H1 (cell line): ENCODE measurements around the gene ACTR2. TPM values are rescaled to one million over a fixed set of nuclear protein-coding genes. Genes with fewer than 3 reads are reported as not detected.

Source experiments
- CTCF ChIA-PET: fragments of 300-600 bp; sonication (Branson Sonifier 250); formaldehyde crosslinking; loops from one replicate; lab custom pipeline; 2021; ENCODE audit not compliant: partially characterized antibody; lab: Charles Lee
- POLR2A ChIA-PET: fragments of 300-600 bp; sonication (Branson Sonifier 250); formaldehyde crosslinking; loops from one replicate; lab custom pipeline; 2021; ENCODE audit warnings: inconsistent platforms; ENCODE audit not compliant: partially characterized antibody; lab: Charles Lee
- DNase-seq, 2 experiments: peaks; one replicate each; pipeline versions ENCODE4 v3.0.0 to v3.0.0-alpha.2; 2010 to 2022; ENCODE audit warnings: low spot score in 2 of 2, low read depth in 1 of 2, mixed read lengths in 1 of 2
- FAIRE-seq: peaks from 2 replicates; lab custom pipeline; 2011; peaks lifted over from hg19 to GRCh38; lab: Jason Lieb, UNC
- H2AFZ ChIP-seq: 2 replicates; pipeline ENCODE4 v1.8.1; 2012; ENCODE audit warnings: low read length, inconsistent platforms
- H2AK5ac ChIP-seq: 2 replicates; pipeline ENCODE4 v1.6.1; 2013; ENCODE audit warnings: low read depth, low read length
- H2BK120ac ChIP-seq: replicated peaks from 2 replicates; pipeline ENCODE3; 2013; ENCODE audit warnings: low read depth, low read length, inconsistent platforms
- H2BK12ac ChIP-seq: 2 replicates; pipeline ENCODE4 v1.6.1; 2013; ENCODE audit warnings: low read depth, low read length
- H2BK15ac ChIP-seq: 2 replicates; pipeline ENCODE4 v1.6.1; 2013; ENCODE audit warnings: low read length
- H2BK20ac ChIP-seq: 2 replicates; pipeline ENCODE4 v1.6.1; 2013; ENCODE audit warnings: low read length
- H2BK5ac ChIP-seq: 2 replicates; pipeline ENCODE4 v1.6.1; 2013; ENCODE audit warnings: low read depth, low read length
- H3K14ac ChIP-seq: 2 replicates; pipeline ENCODE4 v1.6.1; 2013; ENCODE audit warnings: inconsistent platforms; ENCODE audit not compliant: insufficient read length
- H3K18ac ChIP-seq: 2 replicates; pipeline ENCODE4 v1.6.1; 2013; ENCODE audit warnings: low read length; ENCODE audit errors: extremely low read depth
- H3K23ac ChIP-seq: 2 replicates; pipeline ENCODE4 v1.6.1; 2013; ENCODE audit warnings: inconsistent platforms; ENCODE audit not compliant: insufficient read length
- H3K23me2 ChIP-seq: 2 replicates; pipeline ENCODE4 v1.6.1; 2013; ENCODE audit warnings: low read depth, low read length
- H3K27ac ChIP-seq: 2 replicates; pipeline ENCODE4 v1.6.1; 2011; ENCODE audit warnings: low read depth, low read length, inconsistent platforms
- H3K27me3 ChIP-seq, 4 experiments: replicated peaks in 1 of 4; 1 replicate in 1 of 4; 2 replicates in 3 of 4; pipeline versions ENCODE4 v1.6.1 to v1.8.1; 2011 to 2013; ENCODE audit warnings: low read length in 3 of 4, mild to moderate bottlenecking in 3 of 4, inconsistent platforms in 2 of 4, mixed read lengths in 2 of 4, moderate library complexity in 1 of 4; ENCODE audit not compliant: control insufficient read depth in 3 of 4, insufficient read depth in 3 of 4; ENCODE audit errors: extremely low read depth in 1 of 4
- H3K36me3 ChIP-seq, 4 experiments: 2 replicates each; pipeline versions ENCODE4 v1.6.1 to v1.8.1; 2011 to 2013; ENCODE audit warnings: mild to moderate bottlenecking in 4 of 4, low read length in 3 of 4, moderate library complexity in 2 of 4, control low read depth in 1 of 4, inconsistent platforms in 1 of 4; ENCODE audit not compliant: insufficient read depth in 4 of 4, control insufficient read depth in 2 of 4
- H3K4ac ChIP-seq: replicated peaks from 2 replicates; pipeline ENCODE3; 2013; ENCODE audit warnings: low read length, low read depth, mixed read lengths, inconsistent platforms; ENCODE audit not compliant: insufficient read length
- H3K4me1 ChIP-seq, 4 experiments: replicated peaks in 1 of 4; 1 replicate in 1 of 4; 2 replicates in 3 of 4; pipeline versions ENCODE4 v1.6.1 to v1.8.1; 2011 to 2013; ENCODE audit warnings: low read length in 3 of 4, inconsistent platforms in 2 of 4, mixed read lengths in 1 of 4; ENCODE audit not compliant: insufficient read depth in 4 of 4, control insufficient read depth in 3 of 4
- H3K4me2 ChIP-seq, 2 experiments: 2 replicates each; pipeline versions ENCODE4 v1.6.1 to v1.8.1; 2011 to 2013; ENCODE audit warnings: low read depth in 2 of 2, low read length in 2 of 2, control low read depth in 1 of 2, inconsistent platforms in 1 of 2, mild to moderate bottlenecking in 1 of 2; ENCODE audit not compliant: insufficient read depth in 1 of 2
- H3K4me3 ChIP-seq, 4 experiments: fragments of 200-600, 300-600 bp in 1 of 4; sonication (generic), shearing (Covaris generic), sonication (Bioruptor Twin) in 1 of 4; 2 replicates each; pipeline versions ENCODE4 v1.5.1 to v1.8.1; 2011 to 2016; ENCODE audit warnings: low read length in 4 of 4, low read depth in 3 of 4, control low read depth in 2 of 4, inconsistent platforms in 2 of 4, mild to moderate bottlenecking in 2 of 4, mixed read lengths in 1 of 4, moderate library complexity in 1 of 4; ENCODE audit not compliant: insufficient read depth in 2 of 4; ENCODE audit errors: extremely low read depth in 1 of 4
- H3K56ac ChIP-seq: replicated peaks from 2 replicates; pipeline ENCODE3; 2013; ENCODE audit warnings: low read depth, mild to moderate bottlenecking, mixed read lengths, low read length, inconsistent platforms; ENCODE audit not compliant: insufficient read length
- H3K79me1 ChIP-seq: 2 replicates; pipeline ENCODE4 v1.6.1; 2013; ENCODE audit warnings: low read depth, low read length, control low read depth
- H3K79me2 ChIP-seq, 2 experiments: 2 replicates each; pipeline versions ENCODE4 v1.6.1 to v1.8.1; 2012 to 2013; ENCODE audit warnings: low read length in 2 of 2, mild to moderate bottlenecking in 2 of 2, inconsistent platforms in 1 of 2; ENCODE audit not compliant: insufficient read depth in 2 of 2, control insufficient read depth in 1 of 2
- H3K9ac ChIP-seq, 4 experiments: replicated peaks in 1 of 4; 1 replicate in 1 of 4; 2 replicates in 3 of 4; pipeline versions ENCODE4 v1.6.1 to v1.8.1; 2011 to 2013; ENCODE audit warnings: low read depth in 3 of 4, low read length in 3 of 4, control low read depth in 2 of 4, mild to moderate bottlenecking in 2 of 4, moderate library complexity in 2 of 4, inconsistent platforms in 1 of 4; ENCODE audit errors: extremely low read depth in 1 of 4
- H3K9me3 ChIP-seq, 2 experiments: 2 replicates each; pipeline versions ENCODE4 v1.6.1 to v1.8.1; 2012 to 2013; ENCODE audit warnings: mild to moderate bottlenecking in 2 of 2, moderate library complexity in 2 of 2, control low read depth in 1 of 2, inconsistent platforms in 1 of 2, low read depth in 1 of 2, low read length in 1 of 2, mixed read lengths in 1 of 2; ENCODE audit not compliant: insufficient read depth in 2 of 2
- H4K20me1 ChIP-seq, 2 experiments: replicated peaks in 1 of 2; 2 replicates each; pipeline versions ENCODE3 to v1.8.1; 2011 to 2013; ENCODE audit warnings: inconsistent platforms in 2 of 2, low read length in 2 of 2, mild to moderate bottlenecking in 1 of 2; ENCODE audit not compliant: insufficient read depth in 2 of 2, control insufficient read depth in 1 of 2
- H4K5ac ChIP-seq: 2 replicates; pipeline ENCODE4 v1.6.1; 2013; ENCODE audit warnings: low read length, low read depth, mixed read lengths, inconsistent platforms; ENCODE audit not compliant: insufficient read length
- H4K8ac ChIP-seq: 2 replicates; pipeline ENCODE4 v1.8.0; 2013; ENCODE audit warnings: mild to moderate bottlenecking, moderate library complexity, low read length, inconsistent platforms; ENCODE audit not compliant: insufficient read depth; ENCODE audit errors: extremely low read depth
- H4K91ac ChIP-seq: replicated peaks from 2 replicates; pipeline ENCODE3; 2013; ENCODE audit warnings: low read length, mixed read lengths, inconsistent platforms; ENCODE audit not compliant: insufficient read length
- ASH2L ChIP-seq: fragments of 200-600, 300-600 bp; sonication (generic); IDR thresholded peaks from one replicate; pipeline ENCODE4 v1.7.1; 2017; ENCODE audit warnings: low read length
- CBX8 ChIP-seq: fragments of 300-800, 300-1000 bp; sonication (generic); IDR thresholded peaks from 2 replicates; pipeline ENCODE4 v1.7.1; 2016; ENCODE audit warnings: low read depth, low read length, borderline replicate concordance
- EP300 ChIP-seq, 2 experiments: IDR thresholded peaks; 1 replicate in 1 of 2; 2 replicates in 1 of 2; pipeline ENCODE4 v1.6.1; 2011 to 2012; ENCODE audit warnings: low read depth in 2 of 2, low read length in 2 of 2, mild to moderate bottlenecking in 2 of 2, borderline replicate concordance in 1 of 2, inconsistent platforms in 1 of 2, moderate library complexity in 1 of 2
- JUND ChIP-seq: IDR thresholded peaks from 2 replicates; pipeline ENCODE4 v1.6.1; 2011; ENCODE audit warnings: mild to moderate bottlenecking, improper control_type of control experiment, low read length
- RAD21 ChIP-seq, 2 experiments: IDR thresholded peaks in 1 of 2; conservative IDR thresholded peaks in 1 of 2; 2 replicates each; pipeline ENCODE4 v1.6.1; 2011; ENCODE audit warnings: low read depth in 2 of 2, low read length in 2 of 2, improper control_type of control experiment in 1 of 2, inconsistent platforms in 1 of 2, mild to moderate bottlenecking in 1 of 2, moderate library complexity in 1 of 2
- SIRT6 ChIP-seq: IDR thresholded peaks from one replicate; pipeline ENCODE4 v1.7.1; 2012; ENCODE audit warnings: low read length, inconsistent platforms
- SP2 ChIP-seq: IDR thresholded peaks from 2 replicates; pipeline ENCODE4 v1.6.1; 2012; ENCODE audit warnings: mild to moderate bottlenecking, low read length, inconsistent platforms
- SRF ChIP-seq: IDR thresholded peaks from 2 replicates; pipeline ENCODE4 v1.6.1; 2011; ENCODE audit warnings: mild to moderate bottlenecking, low read depth, low read length, moderate library complexity
- WGBS, 2 experiments: shearing (Covaris generic) in 1 of 2; methylation state at CpG; one replicate each; pipeline versions ENCODE4 v1.1.6 to v1.1.7; 2013 to 2015; ENCODE audit warnings: low lambda C conversion rate in 2 of 2, mixed read lengths in 2 of 2, inconsistent platforms in 1 of 2, low coverage in 1 of 2, missing lambda C conversion rate in 1 of 2; ENCODE audit not compliant: insufficient replicate concordance in 2 of 2, insufficient coverage in 1 of 2, insufficient read length in 1 of 2; ENCODE audit errors: extremely low coverage in 1 of 2, missing lambda C conversion rate in 1 of 2; 5-methylcytosine and 5-hydroxymethylcytosine counted together
- polyA plus RNA-seq, 7 experiments: library from polyadenylated mRNA; depleted of rRNA in 3 of 7; stranded (reverse) in 5 of 7; unstranded in 2 of 7; fragments of >200 nt in 5 of 7; fragments of 200-250 nt in 2 of 7; gene quantifications; 1 replicate in 5 of 7; 2 replicates in 1 of 7; 4 replicates in 1 of 7; pipeline versions ENCODE4 v1.2.1 to v1.2.3, GENCODE V29; 2011 to 2013; ENCODE audit warnings: missing spikeins in 2 of 7, mixed read lengths in 2 of 7
- total RNA-seq: library from RNA; stranded (reverse); fragmentation: NEBNext Ultra II Directional; extraction: Animal tissue kit (Norgen Biotek cat#: 25700); gene quantifications from 2 replicates; pipeline ENCODE4 v1.2.1, GENCODE V29; 2021
- TF ChIP-seq, protein P1 (sequence below), 3 experiments: IDR thresholded peaks; 1 replicate in 2 of 3; 2 replicates in 1 of 3; pipeline versions ENCODE4 v1.5.1 to v1.6.1; 2011; ENCODE audit warnings: low read length in 3 of 3, mild to moderate bottlenecking in 3 of 3, inconsistent platforms in 2 of 3, low read depth in 1 of 3, moderate library complexity in 1 of 3; ENCODE audit not compliant: insufficient read depth in 1 of 3; ENCODE audit errors: control extremely low read depth in 1 of 3
- TF ChIP-seq, protein P2 (sequence below): IDR thresholded peaks from 2 replicates; pipeline ENCODE4 v1.6.1; 2012; ENCODE audit warnings: low read length, inconsistent platforms

Gene ACTR2
- total and polyA plus RNA-seq, 2 of the 8 experiments (the other 6 are each of a cell fraction or from before 2014, with no cell fraction given) = 28.3 to 171 TPM

DNA sequence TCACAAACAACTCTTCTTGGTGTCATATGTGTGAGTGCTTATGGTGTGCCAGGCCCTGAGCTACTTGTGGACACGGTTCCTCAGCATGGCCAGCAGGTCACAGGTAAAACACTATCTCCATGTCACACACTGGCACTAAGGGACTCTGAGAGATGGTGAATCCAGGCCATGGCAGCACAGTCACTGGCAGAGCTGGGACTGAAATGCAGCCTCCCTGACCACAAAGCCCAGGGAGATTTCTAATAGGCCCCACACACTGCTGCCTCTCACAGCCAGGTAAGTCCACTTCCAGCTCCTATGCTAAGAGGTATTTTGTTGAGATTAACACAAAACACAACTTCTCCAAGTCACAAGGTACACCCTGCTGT, 92.0 kb downstream of the ACTR2 start:
- Histone ChIP-seq H4K20me1 (peaks cover 0 to 6% of the 10 kb centered on the region in 2 experiments), H3K27me3 (no peaks in the 10 kb centered on the region), H3K36me3 (no peaks in the 10 kb centered on the region), H2BK20ac (no peak overlapping the region), H2BK5ac (no peak overlapping the region), H3K4me3 (no peak overlapping the region), H3K14ac (no peak overlapping the region), H2AFZ (no peak overlapping the region), H3K4me2 (no peak overlapping the region), H3K23me2 (no peaks in the 10 kb centered on the region), H3K4ac (no peak overlapping the region), H3K9me3 (no peaks in the 10 kb centered on the region), H2BK12ac (no peak overlapping the region), H3K27ac (no peak overlapping the region), H3K23ac (no peak overlapping the region), H4K91ac (no peak overlapping the region), H2BK120ac (no peak overlapping the region), H2AK5ac (no peak overlapping the region), H3K18ac (no peak overlapping the region), H3K9ac (no peak overlapping the region), H4K5ac (no peak overlapping the region)
- POLR2A ChIA-PET = no interaction called here
- no peak for FAIRE-seq
- DNase-seq = no peak
- TF ChIP-seq, protein P1, sequence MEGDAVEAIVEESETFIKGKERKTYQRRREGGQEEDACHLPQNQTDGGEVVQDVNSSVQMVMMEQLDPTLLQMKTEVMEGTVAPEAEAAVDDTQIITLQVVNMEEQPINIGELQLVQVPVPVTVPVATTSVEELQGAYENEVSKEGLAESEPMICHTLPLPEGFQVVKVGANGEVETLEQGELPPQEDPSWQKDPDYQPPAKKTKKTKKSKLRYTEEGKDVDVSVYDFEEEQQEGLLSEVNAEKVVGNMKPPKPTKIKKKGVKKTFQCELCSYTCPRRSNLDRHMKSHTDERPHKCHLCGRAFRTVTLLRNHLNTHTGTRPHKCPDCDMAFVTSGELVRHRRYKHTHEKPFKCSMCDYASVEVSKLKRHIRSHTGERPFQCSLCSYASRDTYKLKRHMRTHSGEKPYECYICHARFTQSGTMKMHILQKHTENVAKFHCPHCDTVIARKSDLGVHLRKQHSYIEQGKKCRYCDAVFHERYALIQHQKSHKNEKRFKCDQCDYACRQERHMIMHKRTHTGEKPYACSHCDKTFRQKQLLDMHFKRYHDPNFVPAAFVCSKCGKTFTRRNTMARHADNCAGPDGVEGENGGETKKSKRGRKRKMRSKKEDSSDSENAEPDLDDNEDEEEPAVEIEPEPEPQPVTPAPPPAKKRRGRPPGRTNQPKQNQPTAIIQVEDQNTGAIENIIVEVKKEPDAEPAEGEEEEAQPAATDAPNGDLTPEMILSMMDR (IDR thresholded peaks at IDR 0.05; ENCODE audit: control extremely low read depth in 1 of 3, insufficient read depth in 1 of 3, low read depth in 1 of 3, low read length in 3 of 3) = no peak
- TF ChIP-seq JUND (no peak), SRF (no peak), CBX8 (no peak), SP2 (no peak), RAD21 (IDR thresholded peaks at IDR 0.05 in 1 of 2, conservative IDR thresholded peaks at IDR 0.05 in 1 of 2; ENCODE audit: low read depth in 2 of 2, low read length in 2 of 2) (no peak), SIRT6 (no peak), ASH2L (no peak), EP300 (IDR thresholded peaks at IDR 0.05; ENCODE audit: borderline replicate concordance in 1 of 2, low read depth in 2 of 2, low read length in 2 of 2) (no peak)
- TF ChIP-seq, protein P2, sequence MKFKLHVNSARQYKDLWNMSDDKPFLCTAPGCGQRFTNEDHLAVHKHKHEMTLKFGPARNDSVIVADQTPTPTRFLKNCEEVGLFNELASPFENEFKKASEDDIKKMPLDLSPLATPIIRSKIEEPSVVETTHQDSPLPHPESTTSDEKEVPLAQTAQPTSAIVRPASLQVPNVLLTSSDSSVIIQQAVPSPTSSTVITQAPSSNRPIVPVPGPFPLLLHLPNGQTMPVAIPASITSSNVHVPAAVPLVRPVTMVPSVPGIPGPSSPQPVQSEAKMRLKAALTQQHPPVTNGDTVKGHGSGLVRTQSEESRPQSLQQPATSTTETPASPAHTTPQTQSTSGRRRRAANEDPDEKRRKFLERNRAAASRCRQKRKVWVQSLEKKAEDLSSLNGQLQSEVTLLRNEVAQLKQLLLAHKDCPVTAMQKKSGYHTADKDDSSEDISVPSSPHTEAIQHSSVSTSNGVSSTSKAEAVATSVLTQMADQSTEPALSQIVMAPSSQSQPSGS = no peak
- TF ChIP-seq, all 59 proteins: peak for 0
- H2BK15ac ChIP-seq = no peak overlapping the region
- CTCF ChIA-PET = interaction anchor here (0.6 to 3.9 kb wide), 19 partner anchors 9 to 237 kb away, joined by 3 to 14 read pairs (median 3); no protein-coding TSS in a partner anchor
- 93% methylated on average over 1 of the region's 1 CpG; no CpG with 5 or more reads in 1 of the 2 experiments for WGBS, 2 experiments
- no peaks in the 10 kb centered on the region for H3K4me1 ChIP-seq
- no peaks in the 10 kb centered on the region for H3K79me2 ChIP-seq
- H3K56ac ChIP-seq = no peak overlapping the region
- H4K8ac ChIP-seq = no peak overlapping the region
- no peaks in the 10 kb centered on the region; the same call in 1 of the 2 replicates for H3K79me1 ChIP-seq
